BE2C (cell line): Measurements from ENCODE around the gene PITPNC1.
"Not testable (repeated sequence)": the region's sequence is repeated elsewhere in the genome, so short reads cannot be mapped to it uniquely, and the experiment has no call there.

Experiments used
- DNase-seq: peaks from one replicate; pipeline ENCODE4 v3.0.0-alpha.2; 2020
- H3K27me3 ChIP-seq: fragments of 250-450 bp; sonication (Bioruptor Pico); 2 replicates; pipeline ENCODE4 v1.5.1; 2020; ENCODE audit warnings: mild to moderate bottlenecking
- H3K36me3 ChIP-seq: fragments of 250-450 bp; sonication (Bioruptor Pico); 2 replicates; pipeline ENCODE4 v1.5.1; 2020; ENCODE audit warnings: mild to moderate bottlenecking
- H3K4me1 ChIP-seq: fragments of 250-450 bp; sonication (Bioruptor Pico); 2 replicates; pipeline ENCODE4 v1.5.1; 2020
- H3K4me3 ChIP-seq: 2 replicates; pipeline ENCODE4 v1.5.1; 2011; ENCODE audit warnings: low read depth, low read length
- H3K9me3 ChIP-seq: fragments of 250-450 bp; sonication (Bioruptor Pico); 2 replicates; pipeline ENCODE4 v1.5.1; 2020
- TF ChIP-seq, protein P1 (sequence below): IDR thresholded peaks from 2 replicates; pipeline ENCODE4 v1.5.1; 2012; ENCODE audit warnings: mild to moderate bottlenecking, low read depth, low read length

The PITPNC1 gene

GRCh38 chr17:67385122-67385988 is 8.3 kb downstream of the PITPNC1 start:
- Histone ChIP-seq H3K36me3 (no peaks in the 10 kb centered on the region), H3K4me1 (no peaks in the 10 kb centered on the region), H3K9me3 (no peaks in the 10 kb centered on the region), H3K27me3 (no peaks in the 10 kb centered on the region), H3K4me3 (no peak overlapping the region)
- no peak for DNase-seq
- TF ChIP-seq, protein P1, sequence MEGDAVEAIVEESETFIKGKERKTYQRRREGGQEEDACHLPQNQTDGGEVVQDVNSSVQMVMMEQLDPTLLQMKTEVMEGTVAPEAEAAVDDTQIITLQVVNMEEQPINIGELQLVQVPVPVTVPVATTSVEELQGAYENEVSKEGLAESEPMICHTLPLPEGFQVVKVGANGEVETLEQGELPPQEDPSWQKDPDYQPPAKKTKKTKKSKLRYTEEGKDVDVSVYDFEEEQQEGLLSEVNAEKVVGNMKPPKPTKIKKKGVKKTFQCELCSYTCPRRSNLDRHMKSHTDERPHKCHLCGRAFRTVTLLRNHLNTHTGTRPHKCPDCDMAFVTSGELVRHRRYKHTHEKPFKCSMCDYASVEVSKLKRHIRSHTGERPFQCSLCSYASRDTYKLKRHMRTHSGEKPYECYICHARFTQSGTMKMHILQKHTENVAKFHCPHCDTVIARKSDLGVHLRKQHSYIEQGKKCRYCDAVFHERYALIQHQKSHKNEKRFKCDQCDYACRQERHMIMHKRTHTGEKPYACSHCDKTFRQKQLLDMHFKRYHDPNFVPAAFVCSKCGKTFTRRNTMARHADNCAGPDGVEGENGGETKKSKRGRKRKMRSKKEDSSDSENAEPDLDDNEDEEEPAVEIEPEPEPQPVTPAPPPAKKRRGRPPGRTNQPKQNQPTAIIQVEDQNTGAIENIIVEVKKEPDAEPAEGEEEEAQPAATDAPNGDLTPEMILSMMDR, result no peak

DNA sequence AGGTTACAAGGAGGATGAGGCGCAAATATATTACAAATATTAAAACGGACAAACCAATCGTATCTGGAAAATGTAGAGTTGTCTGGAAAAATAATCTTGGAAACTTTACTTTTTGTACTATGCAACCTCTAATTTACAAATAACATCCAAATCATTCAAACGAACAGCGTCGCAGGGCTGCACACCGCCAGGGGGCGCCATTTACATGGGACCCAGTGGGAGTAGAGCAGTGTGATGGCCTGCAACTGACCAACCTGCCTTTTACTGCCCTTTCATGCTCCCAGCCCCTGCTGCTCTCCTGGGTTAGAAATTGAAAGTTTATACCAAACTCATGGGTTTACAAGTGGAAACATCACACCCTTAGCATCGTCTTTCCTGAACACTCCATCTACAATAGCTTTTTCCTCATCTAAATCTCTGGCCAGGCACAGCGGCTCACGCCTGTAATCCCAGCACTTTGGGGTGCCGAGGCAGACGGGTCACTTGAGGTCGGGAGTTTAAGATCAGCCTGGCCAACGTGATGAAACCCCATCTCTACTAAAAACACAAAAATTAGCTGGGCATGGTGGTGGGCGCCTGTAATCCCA is 10.0 kb downstream of the PITPNC1 start:
- peak; percentile 81 for DNase-seq

GRCh38 chr17:67388536-67388935 is 11.5 kb downstream of the PITPNC1 start:
- H3K4me1 ChIP-seq, H3K27me3 ChIP-seq, H3K9me3 ChIP-seq, H3K36me3 ChIP-seq, DNase-seq, H3K4me3 ChIP-seq: not testable (repeated sequence)

More for the DNA sequence above, 10.0 kb downstream of the PITPNC1 start:
- Histone ChIP-seq H3K27me3 (no peaks in the 10 kb centered on the region), H3K4me1 (no peaks in the 10 kb centered on the region), H3K36me3 (no peaks in the 10 kb centered on the region), H3K4me3 (no peak overlapping the region), H3K9me3 (no peaks in the 10 kb centered on the region)
- TF ChIP-seq, protein P1, result peak; percentile 97

DNA sequence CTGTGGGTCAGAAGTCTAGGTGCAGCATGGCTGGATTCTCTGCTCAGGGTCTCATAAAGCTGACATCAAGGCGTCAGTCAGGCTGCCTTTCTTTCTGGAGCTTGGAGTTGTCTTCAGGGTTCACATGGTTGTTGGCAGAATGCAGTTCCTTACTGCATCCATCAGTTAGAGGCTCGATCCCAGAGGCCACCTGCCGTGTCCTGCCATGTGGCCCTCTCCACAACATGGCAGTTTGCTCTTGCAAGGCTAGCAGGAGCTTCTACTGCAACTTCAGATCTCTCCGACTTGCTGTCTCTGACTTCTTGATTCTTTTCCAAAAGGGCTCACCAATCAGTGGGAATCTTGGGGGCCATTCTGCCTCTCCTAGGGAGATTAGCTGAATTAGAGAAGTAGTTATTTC is 11.9 kb downstream of the PITPNC1 start:
- Histone ChIP-seq H3K27me3 (no peaks in the 10 kb centered on the region), H3K4me3 (no peak overlapping the region), H3K9me3 (no peaks in the 10 kb centered on the region), H3K4me1 (no peaks in the 10 kb centered on the region), H3K36me3 (no peaks in the 10 kb centered on the region)
- DNase-seq, result no peak
- TF ChIP-seq, protein P1, result no peak

DNA sequence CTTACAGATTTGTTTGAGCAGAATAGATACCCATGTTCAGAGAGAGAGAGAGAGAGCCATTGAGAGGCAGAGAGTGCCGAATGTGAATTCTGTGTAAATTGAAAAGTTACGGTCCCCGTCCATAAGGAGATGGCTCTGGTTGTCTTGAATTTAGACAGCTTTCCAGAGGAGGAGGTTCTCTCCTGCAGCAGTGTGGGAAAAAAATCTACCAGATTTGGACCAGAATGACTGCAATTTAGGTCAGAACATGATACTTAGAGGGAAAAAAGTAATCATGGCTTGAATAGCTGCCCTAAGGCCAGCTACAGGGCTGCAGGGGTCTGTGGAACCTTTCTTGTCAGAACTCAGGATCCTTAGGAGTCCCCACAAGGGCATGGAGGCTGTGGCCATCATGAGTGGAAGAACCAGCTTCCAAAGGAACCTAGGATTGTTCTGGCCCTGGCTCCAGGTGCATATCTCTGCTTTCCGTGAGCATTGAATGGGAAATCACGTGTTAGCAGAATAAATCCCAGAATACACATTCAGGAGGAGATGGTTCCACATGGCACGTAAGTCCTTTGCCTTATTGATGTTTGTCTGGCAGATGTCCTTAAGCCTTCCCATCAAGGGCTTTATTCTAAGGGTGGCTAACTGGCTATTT is 13.0 kb downstream of the PITPNC1 start:
- Histone ChIP-seq H3K27me3 (no peaks in the 10 kb centered on the region), H3K4me3 (no peak overlapping the region), H3K9me3 (no peaks in the 10 kb centered on the region), H3K4me1 (no peaks in the 10 kb centered on the region), H3K36me3 (no peaks in the 10 kb centered on the region)
- TF ChIP-seq, protein P1, result no peak
- DNase-seq, result no peak

DNA sequence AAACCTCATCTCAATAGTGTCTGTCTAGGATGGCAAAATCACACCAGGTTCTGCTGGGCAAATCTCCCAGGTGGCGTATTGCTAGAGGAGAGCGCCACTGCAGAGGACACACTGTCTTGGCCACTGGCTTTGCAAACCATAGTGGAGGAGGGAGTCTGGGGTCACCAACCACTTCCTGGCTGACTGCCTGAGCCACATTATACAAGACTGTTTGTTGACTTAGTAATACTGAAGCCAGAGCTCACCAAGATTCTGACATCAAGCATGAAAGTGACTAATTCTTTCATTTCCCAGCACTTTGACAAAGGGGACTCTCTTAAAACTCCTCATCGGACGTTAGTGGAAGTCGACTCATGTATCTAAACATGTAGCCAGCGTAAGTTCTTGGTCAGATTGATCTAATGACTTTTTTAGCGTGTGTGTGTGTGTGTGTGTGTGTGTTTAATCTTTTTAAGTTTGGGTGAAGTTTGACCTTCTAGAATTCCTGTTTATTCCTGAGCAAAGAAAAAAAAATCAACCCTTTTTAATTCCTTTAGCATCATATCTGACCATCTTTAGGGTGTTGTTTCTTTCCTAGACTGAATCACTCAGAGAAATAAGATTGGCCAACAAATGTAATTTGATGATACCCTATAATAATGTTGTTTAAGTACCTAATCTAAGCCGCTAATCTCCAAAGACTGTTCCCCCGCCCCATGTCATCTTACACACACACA is 13.7 kb downstream of the PITPNC1 start:
- no peaks in the 10 kb centered on the region for H3K9me3 ChIP-seq
- TF ChIP-seq, protein P1, result no peak
- no peak for DNase-seq
- H3K27me3 ChIP-seq, result no peaks in the 10 kb centered on the region
- no peak overlapping the region for H3K4me3 ChIP-seq
- H3K36me3 ChIP-seq, result no peaks in the 10 kb centered on the region
- H3K4me1 ChIP-seq, result no peaks in the 10 kb centered on the region
